ENCODE data around the gene ALKBH8. TPM values are rescaled to one million over a fixed set of nuclear protein-coding genes. Genes with fewer than 3 reads are reported as not detected.
"Not testable (repeated sequence)": the region's sequence is repeated elsewhere in the genome, so short reads cannot be mapped to it uniquely, and the experiment has no call there.

The ALKBH8 gene
- total RNA-seq, 2 donors from 2014 or later, result 7.1 to 7.2 TPM

DNA sequence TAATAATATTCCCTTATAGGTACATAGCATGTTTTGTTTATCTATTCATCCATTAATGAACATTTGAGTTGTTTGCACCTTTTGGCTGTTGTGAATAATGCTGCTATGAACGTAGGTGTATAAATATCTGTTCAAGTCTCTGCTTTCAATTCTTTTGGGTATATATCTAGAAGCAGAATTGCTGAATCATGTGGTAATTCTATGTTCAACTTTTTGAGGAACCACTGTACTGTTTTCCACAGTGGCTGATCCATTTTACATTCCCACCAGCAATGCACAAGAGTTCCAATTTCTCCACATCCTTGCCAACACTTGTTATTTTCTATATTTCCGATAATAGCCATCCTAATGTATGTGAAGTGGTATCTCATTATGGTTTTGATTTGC is 56.7 kb downstream of the ALKBH8 start:
- no peaks in the 10 kb centered on the region for H3K4me1 ChIP-seq (replicated peaks)
- H3K36me3 ChIP-seq, result no peaks in the 10 kb centered on the region
- no peaks in the 10 kb centered on the region for H3K27me3 ChIP-seq (replicated peaks; ENCODE audit: insufficient read depth)
- no peak overlapping the region for H3K4me3 ChIP-seq
- WGBS, result 98% methylated on average over 2 of the region's 2 CpGs
- TF ChIP-seq, protein P1, sequence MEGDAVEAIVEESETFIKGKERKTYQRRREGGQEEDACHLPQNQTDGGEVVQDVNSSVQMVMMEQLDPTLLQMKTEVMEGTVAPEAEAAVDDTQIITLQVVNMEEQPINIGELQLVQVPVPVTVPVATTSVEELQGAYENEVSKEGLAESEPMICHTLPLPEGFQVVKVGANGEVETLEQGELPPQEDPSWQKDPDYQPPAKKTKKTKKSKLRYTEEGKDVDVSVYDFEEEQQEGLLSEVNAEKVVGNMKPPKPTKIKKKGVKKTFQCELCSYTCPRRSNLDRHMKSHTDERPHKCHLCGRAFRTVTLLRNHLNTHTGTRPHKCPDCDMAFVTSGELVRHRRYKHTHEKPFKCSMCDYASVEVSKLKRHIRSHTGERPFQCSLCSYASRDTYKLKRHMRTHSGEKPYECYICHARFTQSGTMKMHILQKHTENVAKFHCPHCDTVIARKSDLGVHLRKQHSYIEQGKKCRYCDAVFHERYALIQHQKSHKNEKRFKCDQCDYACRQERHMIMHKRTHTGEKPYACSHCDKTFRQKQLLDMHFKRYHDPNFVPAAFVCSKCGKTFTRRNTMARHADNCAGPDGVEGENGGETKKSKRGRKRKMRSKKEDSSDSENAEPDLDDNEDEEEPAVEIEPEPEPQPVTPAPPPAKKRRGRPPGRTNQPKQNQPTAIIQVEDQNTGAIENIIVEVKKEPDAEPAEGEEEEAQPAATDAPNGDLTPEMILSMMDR (IDR thresholded peaks at IDR 0.05), result no peak
- no peak for TF ChIP-seq POLR2AphosphoS5 (IDR thresholded peaks at IDR 0.05)
- TF ChIP-seq POLR2A (IDR thresholded peaks at IDR 0.05), result no peak
- no peak for DNase-seq (ENCODE audit: low spot score)
- H3K9me3 ChIP-seq, result no peaks in the 10 kb centered on the region
- no peak overlapping the region for H3K27ac ChIP-seq
- intact Hi-C loops (cut with DNase I), result no loop called here

DNA sequence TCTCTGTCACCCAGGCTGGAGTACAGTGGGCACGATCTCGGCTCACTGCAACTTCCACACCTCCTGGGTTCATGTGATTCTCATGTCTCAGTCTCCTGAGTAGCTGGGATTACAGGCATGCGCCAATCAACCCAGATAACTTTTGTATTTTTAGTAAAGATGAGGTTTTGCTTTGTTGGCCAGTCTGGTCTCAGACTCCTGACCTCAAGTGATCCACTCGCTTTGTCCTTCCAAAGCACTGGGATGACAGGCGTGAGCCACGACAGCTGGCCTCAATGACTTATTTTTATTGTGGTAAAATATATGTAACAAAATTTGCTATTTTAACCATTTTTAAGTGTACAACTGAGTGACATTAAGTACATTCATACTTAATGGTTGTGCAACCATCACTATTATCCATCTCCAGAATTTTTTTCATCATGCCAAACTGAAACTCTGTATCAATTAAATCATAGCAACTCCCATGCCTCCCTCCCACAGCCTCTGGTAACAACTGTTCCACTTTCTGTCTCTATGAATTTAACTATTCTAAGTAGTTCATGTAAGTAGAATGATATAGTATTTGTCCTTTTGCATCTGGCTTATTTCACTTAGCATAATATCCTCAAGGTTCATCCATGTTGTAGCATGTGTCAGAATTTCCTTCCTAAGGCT is 57.2 kb downstream of the ALKBH8 start:
- Histone ChIP-seq H3K4me1 (replicated peaks) (no peaks in the 10 kb centered on the region), H3K9me3 (no peaks in the 10 kb centered on the region), H3K27ac (no peak overlapping the region), H3K4me3 (no peak overlapping the region), H3K27me3 (replicated peaks; ENCODE audit: insufficient read depth) (no peaks in the 10 kb centered on the region), H3K36me3 (no peaks in the 10 kb centered on the region)
- DNase-seq (ENCODE audit: low spot score), result no peak
- intact Hi-C loops (cut with DNase I), result no loop called here
- TF ChIP-seq POLR2AphosphoS5 (IDR thresholded peaks at IDR 0.05), result no peak
- TF ChIP-seq, protein P1 (IDR thresholded peaks at IDR 0.05), result no peak
- no peak for TF ChIP-seq POLR2A (IDR thresholded peaks at IDR 0.05)
- WGBS, result 90% methylated on average over 6 of the region's 6 CpGs

DNA sequence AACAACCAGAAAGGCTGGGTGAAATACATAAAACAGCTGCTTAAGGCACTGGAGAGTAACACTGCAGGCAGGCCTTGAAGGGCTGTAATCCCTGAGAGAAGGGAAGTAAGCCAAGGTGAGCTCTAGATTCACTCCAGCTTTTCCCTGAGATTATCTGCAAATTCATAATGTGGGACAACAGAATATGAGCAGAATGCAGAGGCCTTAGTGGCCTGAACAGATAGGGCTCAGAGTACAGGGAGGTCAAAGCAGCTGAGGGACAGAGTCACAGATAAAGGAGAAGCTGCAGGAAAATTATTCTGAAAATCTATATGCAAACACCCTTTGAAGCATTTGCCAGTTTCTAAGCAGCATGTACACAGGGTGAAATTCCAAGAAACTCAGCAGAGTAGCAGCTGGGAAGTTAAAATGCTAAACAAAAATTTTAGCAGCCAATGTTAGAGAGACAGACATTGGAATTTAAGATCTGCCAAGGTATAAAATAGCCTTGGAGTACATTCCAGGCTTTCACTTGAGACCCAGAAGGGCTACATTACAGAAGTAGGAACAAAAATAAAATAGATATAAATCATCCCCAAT is 59.8 kb downstream of the ALKBH8 start:
- Histone ChIP-seq H3K4me1 (replicated peaks) (no peaks in the 10 kb centered on the region), H3K9me3 (no peaks in the 10 kb centered on the region), H3K27me3 (replicated peaks; ENCODE audit: insufficient read depth) (no peaks in the 10 kb centered on the region), H3K36me3 (no peaks in the 10 kb centered on the region), H3K4me3 (no peak overlapping the region), H3K27ac (no peak overlapping the region)
- no peak for TF ChIP-seq POLR2AphosphoS5 (IDR thresholded peaks at IDR 0.05)
- TF ChIP-seq, protein P1 (IDR thresholded peaks at IDR 0.05), result no peak
- no peak for TF ChIP-seq POLR2A (IDR thresholded peaks at IDR 0.05)
- intact Hi-C loops (cut with DNase I), result no loop called here
- DNase-seq (ENCODE audit: low spot score), result no peak

DNA sequence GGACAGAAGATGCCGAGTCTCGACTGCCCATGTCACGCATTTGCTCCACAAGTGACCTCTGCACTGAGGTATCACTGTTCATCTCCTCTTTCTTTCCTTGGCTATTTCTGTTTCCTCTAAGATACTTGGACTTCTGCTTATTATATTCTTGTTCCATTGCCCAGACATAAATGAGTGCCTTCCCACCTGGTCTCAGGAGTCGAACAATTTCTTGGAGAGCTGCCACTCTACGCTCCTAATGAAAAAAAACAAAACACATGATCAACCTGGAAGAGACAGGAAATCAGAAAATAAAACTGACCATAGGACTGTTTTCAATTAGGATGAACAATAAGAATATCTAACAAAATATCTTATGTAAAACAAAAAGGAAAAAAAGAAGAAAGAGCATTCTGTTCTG is 60.6 kb downstream of the ALKBH8 start:
- intact Hi-C loops (cut with DNase I), result no loop called here
- no peaks in the 10 kb centered on the region for H3K9me3 ChIP-seq
- 78% methylated on average over 5 of the region's 5 CpGs for WGBS
- H3K4me3 ChIP-seq, result no peak overlapping the region
- no peak for DNase-seq (ENCODE audit: low spot score)
- no peaks in the 10 kb centered on the region for H3K4me1 ChIP-seq (replicated peaks)
- TF ChIP-seq, protein P1 (IDR thresholded peaks at IDR 0.05), result no peak
- TF ChIP-seq POLR2AphosphoS5 (IDR thresholded peaks at IDR 0.05), result no peak
- no peak for TF ChIP-seq POLR2A (IDR thresholded peaks at IDR 0.05)
- no peaks in the 10 kb centered on the region for H3K36me3 ChIP-seq
- H3K27me3 ChIP-seq (replicated peaks; ENCODE audit: insufficient read depth), result no peaks in the 10 kb centered on the region
- no peak overlapping the region for H3K27ac ChIP-seq

DNA sequence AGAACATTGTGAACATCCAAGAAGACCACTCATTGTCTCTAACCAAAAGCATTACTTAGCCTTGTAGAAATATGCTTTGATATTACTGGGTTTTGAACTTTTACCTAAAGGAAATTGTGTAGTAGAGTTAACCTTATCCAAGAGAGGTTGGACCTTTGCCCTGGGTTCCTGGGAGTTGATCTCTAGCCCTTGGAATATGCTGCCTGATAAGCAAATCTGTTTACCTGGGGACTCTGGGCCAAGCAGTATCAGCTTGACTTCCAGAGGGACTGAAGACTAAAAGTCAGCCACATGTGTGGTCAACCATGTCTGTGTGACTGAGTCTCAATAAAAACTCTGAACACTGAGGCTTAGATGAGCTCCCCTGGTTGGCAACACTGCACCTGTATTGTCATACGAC is 63.8 kb downstream of the ALKBH8 start:
- H3K27me3 ChIP-seq (replicated peaks; ENCODE audit: insufficient read depth), result no peaks in the 10 kb centered on the region
- no peaks in the 10 kb centered on the region for H3K4me1 ChIP-seq (replicated peaks)
- no peak for DNase-seq (ENCODE audit: low spot score)
- intact Hi-C loops (cut with DNase I), result no loop called here
- H3K9me3 ChIP-seq, result no peaks in the 10 kb centered on the region
- H3K27ac ChIP-seq, result no peak overlapping the region
- WGBS, result 100% methylated on average over 1 of the region's 1 CpG
- H3K4me3 ChIP-seq, result no peak overlapping the region
- TF ChIP-seq POLR2AphosphoS5 (IDR thresholded peaks at IDR 0.05) (no peak), POLR2A (IDR thresholded peaks at IDR 0.05) (no peak)
- TF ChIP-seq, protein P1 (IDR thresholded peaks at IDR 0.05), result no peak
- no peaks in the 10 kb centered on the region for H3K36me3 ChIP-seq

DNA sequence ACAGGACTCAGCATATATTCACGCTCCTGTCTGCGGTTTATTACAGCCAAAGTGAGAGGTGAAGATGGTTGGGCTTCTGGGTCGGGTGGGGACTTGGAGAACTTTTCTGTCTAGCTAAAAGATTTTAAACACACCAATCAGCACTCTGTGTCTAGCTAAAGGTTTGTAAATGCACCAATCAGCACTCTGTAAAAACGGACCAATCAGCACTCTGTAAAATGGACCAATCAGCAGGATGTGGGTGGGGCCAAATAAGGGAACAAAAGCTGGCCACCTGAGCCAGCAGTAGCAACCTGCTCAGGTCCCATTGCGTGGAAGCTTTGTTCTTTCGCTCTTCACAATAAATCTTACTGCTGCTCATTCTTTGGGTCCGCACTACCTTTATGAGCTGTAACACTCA is 68.2 kb downstream of the ALKBH8 start:
- H3K4me3 ChIP-seq; H3K4me1 ChIP-seq (replicated peaks); H3K9me3 ChIP-seq; H3K27ac ChIP-seq; intact Hi-C loops (cut with DNase I); DNase-seq (ENCODE audit: low spot score); H3K27me3 ChIP-seq (replicated peaks; ENCODE audit: insufficient read depth); H3K36me3 ChIP-seq: not testable (repeated sequence)
- WGBS, result 96% methylated on average over 7 of the region's 7 CpGs
